Measurements from ENCODE around the gene MACROD1.

MACROD1 gene

GRCh38 chr11:64151337-64151736 is 14.6 kb downstream of the MACROD1 start:
- TF ChIP-seq CTCF (IDR thresholded peaks at IDR 0.05; ENCODE audit: low read depth, low read length), result no peak
- DNase-seq (ENCODE audit: low read depth in 2 of 2), result no peak
- no peak overlapping the region for H3K4me3 ChIP-seq (replicated peaks in 1 of 2; ENCODE audit: low read depth in 2 of 2, low read length in 2 of 2)

GRCh38 chr11:64150481-64151239 is 15.3 kb downstream of the MACROD1 start:
- TF ChIP-seq CTCF (IDR thresholded peaks at IDR 0.05; ENCODE audit: low read depth, low read length), result no peak
- H3K4me3 ChIP-seq (replicated peaks in 1 of 2; ENCODE audit: low read depth in 2 of 2, low read length in 2 of 2), result no peak overlapping the region
- no peak for DNase-seq (ENCODE audit: low read depth in 2 of 2)

- H3K4me3 ChIP-seq (replicated peaks in 1 of 2; ENCODE audit: low read depth in 2 of 2, low read length in 2 of 2), result no peak overlapping the region
- no peak for TF ChIP-seq CTCF (IDR thresholded peaks at IDR 0.05; ENCODE audit: low read depth, low read length)
- no peak for DNase-seq (ENCODE audit: low read depth in 2 of 2)
These were observed 15.9 kb downstream of the MACROD1 start for GRCh38 chr11:64150051-64150450.

GRCh38 chr11:64148917-64149617 is 16.8 kb downstream of the MACROD1 start:
- H3K4me3 ChIP-seq (replicated peaks in 1 of 2; ENCODE audit: low read depth in 2 of 2, low read length in 2 of 2), result no peak overlapping the region
- DNase-seq (ENCODE audit: low read depth in 2 of 2), result no peak
- no peak for TF ChIP-seq CTCF (IDR thresholded peaks at IDR 0.05; ENCODE audit: low read depth, low read length)

- peak; percentile 73 to 80 for DNase-seq (ENCODE audit: low read depth in 2 of 2)
- peak overlapping the region; percentile 18 to 21 for H3K4me3 ChIP-seq (replicated peaks in 1 of 2; ENCODE audit: low read depth in 2 of 2, low read length in 2 of 2)
- peak; percentile 91 for TF ChIP-seq CTCF (IDR thresholded peaks at IDR 0.05; ENCODE audit: low read depth, low read length)
These were observed 17.5 kb downstream of the MACROD1 start for GRCh38 chr11:64148226-64148916.

GRCh38 chr11:64146036-64146955 is 19.6 kb downstream of the MACROD1 start:
- no peak overlapping the region for H3K4me3 ChIP-seq (replicated peaks in 1 of 2; ENCODE audit: low read depth in 2 of 2, low read length in 2 of 2)
- peak; percentile 37 to 53 for DNase-seq (ENCODE audit: low read depth in 2 of 2)
- peak; percentile 79 for TF ChIP-seq CTCF (IDR thresholded peaks at IDR 0.05; ENCODE audit: low read depth, low read length)
